EL (cell line): ENCODE data around the gene UNC5B.

Source experiments
- DNase-seq: peaks from one replicate; pipeline ENCODE4 v3.0.0-alpha.2; 2016

Gene UNC5B

GRCh38 chr10:71223347-71224058 lies 11.1 kb downstream of the UNC5B start:
- no peak for DNase-seq

DNA sequence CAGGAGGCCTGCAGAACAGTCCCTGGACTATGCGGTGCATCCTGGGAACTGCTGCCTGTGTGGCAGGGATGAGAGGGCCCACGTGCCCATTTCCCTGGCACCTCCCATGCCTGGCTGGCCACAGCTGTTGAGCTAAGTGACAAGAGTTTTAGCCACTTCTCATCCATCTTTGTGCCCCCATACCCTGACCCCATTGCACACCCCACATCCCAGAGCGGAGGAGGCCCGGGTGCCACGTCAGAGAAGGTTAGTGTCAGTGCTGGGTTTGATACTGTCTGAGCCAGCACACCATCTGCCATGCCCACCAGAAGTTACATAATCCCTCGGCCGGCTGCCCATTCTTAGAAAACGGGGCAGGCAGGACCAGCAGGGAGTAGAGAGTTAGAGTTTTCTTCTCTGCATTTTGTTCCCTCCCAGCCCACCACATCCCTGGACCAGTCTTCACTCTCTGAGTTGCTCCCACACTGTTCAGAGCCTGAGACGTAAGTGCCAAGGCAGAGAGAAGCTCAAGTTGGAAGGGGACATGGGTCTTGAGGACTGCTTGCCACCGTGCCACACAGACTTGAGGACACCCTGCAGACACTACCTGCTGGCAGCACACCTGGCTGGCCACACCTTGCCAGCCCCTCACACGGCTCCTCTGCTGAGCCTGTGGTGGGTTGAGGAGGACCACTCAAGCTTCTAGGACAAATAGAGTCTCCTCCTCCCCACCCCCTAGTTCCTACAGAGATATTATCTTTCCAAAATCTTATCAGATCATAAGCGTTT lies 13.1 kb downstream of the UNC5B start:
- no peak for DNase-seq

DNA sequence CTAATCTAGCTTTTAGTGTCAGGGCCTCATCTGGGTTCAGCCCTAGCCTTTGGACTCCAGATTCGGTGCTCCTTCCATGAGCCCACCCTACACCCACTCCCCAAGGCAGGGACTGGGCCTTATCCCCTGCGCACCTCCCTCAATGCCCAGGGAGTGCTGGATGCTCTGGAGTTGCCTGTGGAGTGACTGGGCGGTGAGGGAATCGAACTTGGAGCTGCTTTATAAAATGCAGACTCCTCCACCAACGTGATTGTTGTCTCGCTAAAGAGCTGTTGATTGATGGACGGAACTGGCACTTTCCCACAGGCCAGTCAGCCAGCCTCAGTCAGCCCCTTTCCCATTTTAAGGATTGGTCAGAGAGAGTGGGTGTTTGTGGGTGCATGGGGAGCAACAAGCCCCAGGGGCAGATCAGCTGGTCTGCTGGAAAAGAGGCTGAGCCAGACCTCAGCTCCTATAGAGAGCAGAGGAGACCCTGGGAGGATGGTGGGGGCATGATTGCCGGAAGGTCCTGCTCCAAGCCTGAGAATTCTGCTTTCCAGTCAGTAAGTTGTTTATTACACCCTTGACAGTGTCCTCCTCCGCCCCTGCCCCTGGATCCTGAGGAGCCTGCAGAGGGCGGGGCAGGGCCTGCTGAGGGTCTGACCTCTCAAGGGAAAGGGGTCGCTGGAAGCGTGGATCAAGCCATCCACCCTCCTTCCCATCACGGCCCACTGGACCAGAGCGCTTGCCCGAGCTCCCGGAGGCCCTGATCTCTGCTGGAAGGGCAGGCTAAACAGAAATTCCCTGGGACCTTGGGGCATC lies 16.7 kb downstream of the UNC5B start:
- DNase-seq: no peak

DNA sequence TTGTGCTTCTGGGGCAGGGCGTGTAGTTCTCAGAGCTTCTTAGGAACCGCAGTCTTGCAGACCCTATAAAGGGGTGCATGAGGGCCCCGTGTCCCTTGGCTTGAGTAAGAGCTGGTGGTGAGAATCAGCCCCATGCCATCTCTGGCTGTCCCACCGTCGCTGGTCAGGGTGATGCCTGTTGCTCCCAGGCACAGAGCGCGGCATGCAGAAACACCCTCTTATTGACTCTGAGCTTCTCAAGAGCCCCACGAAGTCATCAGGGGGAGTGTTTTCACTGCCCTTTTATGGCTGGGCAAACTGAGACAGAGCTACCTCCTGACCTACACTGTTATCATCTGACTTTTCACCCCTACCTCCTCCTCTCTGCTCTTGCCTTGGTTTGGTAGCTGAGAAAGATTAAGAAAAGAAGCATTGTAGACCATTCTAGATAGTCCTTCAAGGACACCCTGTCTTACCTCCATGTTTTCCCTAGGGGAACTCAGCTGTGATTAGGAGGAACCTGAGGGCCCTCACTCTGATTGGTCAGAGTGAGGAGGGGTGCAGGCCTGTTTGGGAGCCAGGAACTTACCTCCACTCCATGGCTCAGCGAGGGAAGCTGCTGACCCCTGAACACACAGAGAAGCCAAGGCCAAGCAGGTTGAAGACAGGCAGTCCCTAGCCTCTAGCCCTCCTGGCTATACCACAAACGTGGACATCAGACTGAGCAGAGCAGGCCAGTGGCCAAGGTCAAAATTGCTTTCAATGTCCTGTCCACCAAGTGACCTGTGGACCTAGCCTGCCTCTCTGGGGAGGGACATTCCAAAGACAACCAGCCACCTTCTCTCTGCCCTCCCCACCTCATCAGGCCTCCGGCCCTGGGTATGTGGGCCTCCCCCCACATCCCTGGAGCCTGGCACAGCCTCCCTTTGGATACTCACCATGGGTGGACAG lies 17.6 kb downstream of the UNC5B start:
- DNase-seq: no peak

GRCh38 chr10:71230656-71231025 lies 18.3 kb downstream of the UNC5B start:
- DNase-seq: no peak

- no peak for DNase-seq
Measured at GRCh38 chr10:71231206-71231605, 18.8 kb downstream of the UNC5B start.

GRCh38 chr10:71232089-71232998 lies 20.0 kb downstream of the UNC5B start:
- DNase-seq: no peak

- DNase-seq: no peak
Measured at GRCh38 chr10:71233482-71233892, 21.1 kb downstream of the UNC5B start.

- no peak for DNase-seq
Measured at GRCh38 chr10:71234004-71234894, 21.9 kb downstream of the UNC5B start.

DNA sequence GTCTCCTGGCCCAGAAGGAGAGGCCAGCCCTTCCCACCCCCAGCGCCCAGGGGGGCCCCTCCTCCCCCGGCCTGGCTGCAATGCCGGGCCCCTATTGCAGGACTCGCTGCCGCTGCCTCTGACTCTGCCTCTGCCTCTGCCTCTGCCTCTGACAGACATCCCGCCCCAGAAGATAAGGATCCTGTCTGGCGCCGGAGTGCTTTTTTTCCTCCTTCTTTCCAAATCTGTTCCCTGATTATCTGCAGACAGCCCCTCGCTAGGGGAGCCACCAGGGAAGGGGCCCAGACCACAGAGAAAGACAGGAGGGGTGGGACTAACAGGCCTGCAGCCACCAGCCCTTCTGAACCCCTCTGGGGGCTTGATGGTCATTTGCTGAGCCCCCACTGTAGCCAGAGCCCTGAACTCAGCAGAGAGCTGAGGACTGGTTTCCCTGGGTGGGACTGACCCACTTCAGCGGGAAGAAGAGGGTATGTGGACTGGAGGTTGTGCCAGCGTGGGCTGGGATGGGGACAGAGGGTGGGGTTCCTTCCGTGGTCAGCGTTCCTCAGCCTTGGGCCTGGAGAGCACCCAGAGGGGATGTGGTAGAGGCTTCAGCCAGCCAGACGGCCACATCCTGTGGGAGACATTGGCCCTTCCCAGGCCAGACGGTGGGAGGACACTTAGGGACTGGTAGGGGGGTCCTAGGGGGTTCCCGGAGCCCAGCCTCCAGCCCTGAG lies 22.8 kb downstream of the UNC5B start:
- DNase-seq: peak; percentile 64

DNA sequence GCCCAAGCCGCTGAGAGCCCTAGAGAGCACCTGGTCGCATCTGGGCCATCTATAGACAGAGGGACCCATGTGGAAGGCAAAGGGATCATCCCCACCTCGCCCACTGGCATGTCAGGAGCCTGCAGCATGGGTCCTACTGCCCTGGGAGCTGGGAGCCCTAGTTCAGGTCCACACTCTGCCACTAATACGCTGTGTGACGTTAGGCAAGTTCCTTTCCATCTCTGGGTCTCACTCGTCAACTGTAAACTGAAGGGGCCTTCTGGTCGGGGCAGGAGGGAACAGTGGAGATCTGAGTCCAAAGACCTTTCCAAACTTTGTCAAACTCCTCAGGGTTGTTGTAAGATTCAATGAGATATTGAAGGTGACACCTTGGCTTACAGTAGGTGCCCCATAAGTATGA lies 23.4 kb downstream of the UNC5B start:
- DNase-seq: no peak

GRCh38 chr10:71236286-71236685 lies 23.9 kb downstream of the UNC5B start:
- peak; percentile 13 for DNase-seq

GRCh38 chr10:71236822-71237682 lies 24.7 kb downstream of the UNC5B start:
- no peak for DNase-seq

GRCh38 chr10:71237843-71238623 lies 25.7 kb downstream of the UNC5B start:
- DNase-seq: no peak

DNA sequence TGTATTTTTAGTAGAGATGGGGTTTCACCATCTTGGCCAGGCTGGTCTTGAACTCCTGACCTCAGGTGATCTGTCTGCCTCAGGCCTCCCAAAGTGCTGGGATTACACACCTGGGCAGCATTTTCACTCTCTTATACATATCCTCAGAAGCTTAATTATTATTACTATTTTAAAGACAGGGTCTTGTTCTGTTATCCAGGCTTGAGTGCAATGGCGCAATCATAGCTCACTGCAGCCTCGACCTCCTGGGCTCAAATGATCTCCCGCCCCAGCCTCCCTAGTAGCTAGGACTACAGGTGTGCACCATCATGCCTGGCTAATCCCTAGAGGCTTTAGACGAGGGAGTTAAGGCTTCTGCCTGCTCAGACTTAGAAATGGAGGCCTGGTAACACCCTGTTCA lies 26.3 kb downstream of the UNC5B start:
- DNase-seq: no peak

DNA sequence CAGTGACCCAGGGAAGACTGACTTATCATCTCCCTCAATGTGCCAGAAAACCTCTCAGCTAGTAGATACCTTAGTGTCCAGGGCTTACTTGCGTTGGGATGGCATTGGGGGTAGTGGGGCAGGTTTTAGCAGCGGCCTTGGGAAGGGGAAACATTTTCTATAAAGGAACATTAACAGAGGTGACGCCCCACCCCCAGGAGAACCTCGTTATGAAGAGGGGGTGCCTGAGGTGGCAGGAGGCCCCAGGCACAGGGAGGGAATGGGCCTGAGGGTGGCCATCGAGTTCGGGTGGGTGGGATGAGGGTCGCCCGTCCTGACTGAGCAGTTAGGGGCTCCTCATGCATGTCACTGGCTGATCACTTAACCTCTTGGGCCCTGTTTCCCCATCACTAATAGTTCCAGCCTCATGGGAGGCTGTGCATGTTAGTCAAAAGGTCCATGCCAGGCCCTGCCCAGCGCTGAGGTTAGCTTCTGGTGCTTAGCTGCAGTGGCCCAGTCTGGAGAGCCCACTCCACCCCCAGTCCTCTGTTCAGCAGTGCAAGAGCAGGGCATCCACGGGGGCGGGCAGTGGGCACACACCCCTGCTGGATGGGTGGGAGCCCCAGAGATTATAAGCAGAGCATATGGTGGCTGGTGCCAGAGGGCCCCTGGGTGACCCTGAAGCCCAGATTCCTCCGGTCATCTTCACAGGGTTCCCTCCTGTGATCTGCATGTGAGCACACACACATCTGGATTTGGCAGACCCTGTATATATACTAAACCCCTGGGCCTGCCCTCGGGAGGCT lies 27.0 kb downstream of the UNC5B start:
- no peak for DNase-seq
